ENCODE results near the gene PLCB1. TPM values are rescaled to one million over a fixed set of nuclear protein-coding genes. Genes with fewer than 3 reads are reported as not detected.

PLCB1 gene
- total RNA-seq, 4 donors from 2014 or later = 7.2 to 28.1 (median 9.6) TPM

- TF ChIP-seq CTCF (IDR thresholded peaks at IDR 0.05) = no peak
- no peaks in the 10 kb centered on the region for H3K9me3 ChIP-seq
- peak overlapping the region; percentile 49 to 73 (median 62) for H3K4me3 ChIP-seq
- peak overlapping the region; percentile 37 to 82 (median 70) for H3K27ac ChIP-seq
- H3K36me3 ChIP-seq = no peaks in the 10 kb centered on the region
- no peaks in the 10 kb centered on the region for H3K27me3 ChIP-seq
- peak in 2 of 3 donors; percentile 52 to 53 for DNase-seq
- peaks cover 0 to 9% (median 0%) of the 10 kb centered on the region in 4 donors for H3K4me1 ChIP-seq
Measured at GRCh38 chr20:8132484-8133309, 631 bp downstream of the PLCB1 start.

GRCh38 chr20:8133310-8133768 is 1.3 kb downstream of the PLCB1 start:
- no peaks in the 10 kb centered on the region for H3K9me3 ChIP-seq
- no peak for DNase-seq
- H3K4me3 ChIP-seq = peak overlapping the region; percentile 49 to 73 (median 62)
- TF ChIP-seq POLR2A (IDR thresholded peaks at IDR 0.05) (no peak), CTCF (IDR thresholded peaks at IDR 0.05) (no peak)
- H3K27me3 ChIP-seq = no peaks in the 10 kb centered on the region
- no peaks in the 10 kb centered on the region for H3K36me3 ChIP-seq
- peak overlapping the region in 2 of 4 donors; percentile 74 to 82 for H3K27ac ChIP-seq
- H3K4me1 ChIP-seq = peaks cover 0 to 9% (median 0%) of the 10 kb centered on the region in 4 donors

GRCh38 chr20:8133851-8134451 is 1.9 kb downstream of the PLCB1 start:
- Histone ChIP-seq H3K4me1 (peaks cover 0 to 9% (median 0%) of the 10 kb centered on the region in 4 donors), H3K4me3 (peak overlapping the region in 2 of 4 donors; percentile 71 to 73)
- DNase-seq = no peak

GRCh38 chr20:8139899-8140298 is 7.8 kb downstream of the PLCB1 start:
- no peaks in the 10 kb centered on the region for H3K9me3 ChIP-seq
- TF ChIP-seq POLR2A (IDR thresholded peaks at IDR 0.05) (no peak), CTCF (IDR thresholded peaks at IDR 0.05) (no peak)
- no peaks in the 10 kb centered on the region for H3K4me1 ChIP-seq
- no peak for DNase-seq
- no peak overlapping the region for H3K27ac ChIP-seq
- no peak overlapping the region for H3K4me3 ChIP-seq
- H3K27me3 ChIP-seq = no peaks in the 10 kb centered on the region
- no peaks in the 10 kb centered on the region for H3K36me3 ChIP-seq

More at GRCh38 chr20:8133851-8134451, 1.9 kb downstream of the PLCB1 start:
- Histone ChIP-seq H3K9me3 (no peaks in the 10 kb centered on the region), H3K27ac (no peak overlapping the region), H3K27me3 (no peaks in the 10 kb centered on the region), H3K36me3 (no peaks in the 10 kb centered on the region)
- TF ChIP-seq POLR2A (IDR thresholded peaks at IDR 0.05) (no peak), CTCF (IDR thresholded peaks at IDR 0.05) (no peak)

- Histone ChIP-seq H3K27ac (no peak overlapping the region), H3K4me1 (no peaks in the 10 kb centered on the region), H3K9me3 (no peaks in the 10 kb centered on the region), H3K27me3 (no peaks in the 10 kb centered on the region), H3K36me3 (no peaks in the 10 kb centered on the region), H3K4me3 (no peak overlapping the region)
- TF ChIP-seq POLR2A (IDR thresholded peaks at IDR 0.05) (no peak), CTCF (IDR thresholded peaks at IDR 0.05) (no peak)
- no peak for DNase-seq
Measured at GRCh38 chr20:8143474-8143873, 11.4 kb downstream of the PLCB1 start.

Data from Peyer's patch (tissue), 4 donors.